Measurements from ENCODE around the gene RASSF3. TPM values are rescaled to one million over a fixed set of nuclear protein-coding genes. Genes with fewer than 3 reads are reported as not detected.

The RASSF3 gene
- polyA plus RNA-seq, 1 donor (not counting 4 experiments of a cell fraction or from before 2014, with no cell fraction given) = 9.6 TPM

- Histone ChIP-seq H3K4me1 (ENCODE audit: control insufficient read depth, extremely low read depth, insufficient read depth, low read length) (no peaks in the 10 kb centered on the region), H3K79me2 (ENCODE audit: control insufficient read depth, insufficient read depth, low read length) (peaks cover 5% of the 10 kb centered on the region), H3K36me3 (ENCODE audit: control insufficient read depth in 2 of 2, extremely low read depth in 1 of 2, insufficient read depth in 2 of 2, low read length in 2 of 2) (peaks cover 0 to 3% of the 10 kb centered on the region in 2 experiments), H3K27ac (ENCODE audit: control insufficient read depth, insufficient read depth, low read length) (no peak overlapping the region), H3K27me3 (ENCODE audit: control insufficient read depth, extremely low read depth, insufficient read depth, low read length) (no peaks in the 10 kb centered on the region), H4K20me1 (ENCODE audit: control insufficient read depth, extremely low read depth, insufficient read depth, low read length) (no peaks in the 10 kb centered on the region), H3K9ac (ENCODE audit: control insufficient read depth, extremely low read depth, insufficient read depth, low read length) (no peak overlapping the region), H3K9me1 (ENCODE audit: control insufficient read depth, extremely low read depth, insufficient read depth, low read length) (no peaks in the 10 kb centered on the region), H3K4me2 (ENCODE audit: control insufficient read depth, extremely low read depth, insufficient read depth, low read depth, low read length) (no peak overlapping the region), H3K9me3 (ENCODE audit: control insufficient read depth, low read depth, low read length) (no peaks in the 10 kb centered on the region), H2AFZ (ENCODE audit: control insufficient read depth, low read length) (no peak overlapping the region), H3K4me3 (ENCODE audit: control insufficient read depth in 2 of 3, extremely low read depth in 1 of 3, insufficient read depth in 2 of 3, low read depth in 1 of 3, low read length in 3 of 3) (no peak overlapping the region)
- dilution Hi-C loops (cut with MboI; ENCODE audit: extremely low pct_ligation_motif_present, low sequenced_read_pairs) = no loop called here
- DNase-seq (ENCODE audit: low read depth, low spot score) (no peak), FAIRE-seq (no peak)
- TF ChIP-seq CTCF (optimal IDR thresholded peaks at IDR 0.05 in 1 of 3, IDR thresholded peaks at IDR 0.05 in 1 of 3, conservative IDR thresholded peaks at IDR 0.05 in 1 of 3; ENCODE audit: extremely low read depth in 1 of 3, insufficient read depth in 2 of 3, low read length in 3 of 3) = no peak
- TF ChIP-seq EZH2 (IDR thresholded peaks at IDR 0.05; ENCODE audit: low read length) = no peak
These were observed 36.0 kb downstream of the RASSF3 start for GRCh38 chr12:64646318-64646717.

GRCh38 chr12:64649487-64649886 is 39.2 kb downstream of the RASSF3 start:
- Histone ChIP-seq H3K4me1 (ENCODE audit: control insufficient read depth, extremely low read depth, insufficient read depth, low read length) (no peaks in the 10 kb centered on the region), H3K4me3 (ENCODE audit: control insufficient read depth in 2 of 3, extremely low read depth in 1 of 3, insufficient read depth in 2 of 3, low read depth in 1 of 3, low read length in 3 of 3) (no peak overlapping the region), H3K9me1 (ENCODE audit: control insufficient read depth, extremely low read depth, insufficient read depth, low read length) (no peaks in the 10 kb centered on the region), H3K36me3 (ENCODE audit: control insufficient read depth in 2 of 2, extremely low read depth in 1 of 2, insufficient read depth in 2 of 2, low read length in 2 of 2) (peaks cover 0 to 3% of the 10 kb centered on the region in 2 experiments), H2AFZ (ENCODE audit: control insufficient read depth, low read length) (no peak overlapping the region), H3K27ac (ENCODE audit: control insufficient read depth, insufficient read depth, low read length) (no peak overlapping the region), H3K79me2 (ENCODE audit: control insufficient read depth, insufficient read depth, low read length) (peaks cover 15% of the 10 kb centered on the region), H3K27me3 (ENCODE audit: control insufficient read depth, extremely low read depth, insufficient read depth, low read length) (no peaks in the 10 kb centered on the region), H4K20me1 (ENCODE audit: control insufficient read depth, extremely low read depth, insufficient read depth, low read length) (no peaks in the 10 kb centered on the region), H3K4me2 (ENCODE audit: control insufficient read depth, extremely low read depth, insufficient read depth, low read depth, low read length) (no peak overlapping the region), H3K9me3 (ENCODE audit: control insufficient read depth, low read depth, low read length) (no peaks in the 10 kb centered on the region), H3K9ac (ENCODE audit: control insufficient read depth, extremely low read depth, insufficient read depth, low read length) (no peak overlapping the region)
- DNase-seq (ENCODE audit: low read depth, low spot score) (no peak), FAIRE-seq (no peak)
- dilution Hi-C loops (cut with MboI; ENCODE audit: extremely low pct_ligation_motif_present, low sequenced_read_pairs) = no loop called here
- TF ChIP-seq CTCF (optimal IDR thresholded peaks at IDR 0.05 in 1 of 3, IDR thresholded peaks at IDR 0.05 in 1 of 3, conservative IDR thresholded peaks at IDR 0.05 in 1 of 3; ENCODE audit: extremely low read depth in 1 of 3, insufficient read depth in 2 of 3, low read length in 3 of 3) = no peak
- TF ChIP-seq EZH2 (IDR thresholded peaks at IDR 0.05; ENCODE audit: low read length) = no peak

Data from keratinocyte (primary cell).